HEK293 (cell line): ENCODE data around the gene USP5.
A peak's percentile ranks its signal among the peaks of the same experiment; 100 is the strongest.

Experiments used
- KLF10 ChIP-seq: fragments of 450-650 bp; IDR thresholded peaks from 2 replicates; pipeline ENCODE4 v1.5.1; 2018; ENCODE audit warnings: missing biosample characterization, mild to moderate bottlenecking, missing genetic modification characterization
- PRDM1 ChIP-seq: fragments of 450-650 bp; formaldehyde crosslinking; IDR thresholded peaks from 2 replicates; pipeline ENCODE4; 2016; ENCODE audit warnings: missing biosample characterization, missing genetic modification characterization
- RBAK ChIP-seq: fragments of 450-650 bp; formaldehyde crosslinking; IDR thresholded peaks from 2 replicates; pipeline ENCODE4 v1.5.1; 2016; ENCODE audit warnings: missing biosample characterization, missing genetic modification characterization
- SCRT2 ChIP-seq: fragments of 450-650 bp; formaldehyde crosslinking; IDR thresholded peaks from 2 replicates; pipeline ENCODE4 v1.5.1; 2016; ENCODE audit warnings: missing biosample characterization, missing genetic modification characterization
- TCF7L2 ChIP-seq: IDR thresholded peaks from 2 replicates; pipeline ENCODE4 v1.6.1; 2011; ENCODE audit warnings: low read depth, mild to moderate bottlenecking, inconsistent platforms, low read length, moderate library complexity, borderline replicate concordance
- YY1 ChIP-seq: fragments of 450-650 bp; formaldehyde crosslinking; IDR thresholded peaks from 2 replicates; pipeline ENCODE4 v1.5.1; 2018; ENCODE audit warnings: missing biosample characterization, missing genetic modification characterization
- ZBTB20 ChIP-seq: fragments of 450-650 bp; formaldehyde crosslinking; IDR thresholded peaks from 2 replicates; pipeline ENCODE4 v1.5.1; 2016; ENCODE audit warnings: missing biosample characterization, missing genetic modification characterization
- ZBTB21 ChIP-seq: fragments of 450-650 bp; formaldehyde crosslinking; IDR thresholded peaks from 2 replicates; pipeline ENCODE4 v1.5.1; 2017; ENCODE audit warnings: missing biosample characterization, missing genetic modification characterization
- ZFP69B ChIP-seq: fragments of 450-650 bp; formaldehyde crosslinking; IDR thresholded peaks from 2 replicates; pipeline ENCODE4 v1.5.1; 2016; ENCODE audit warnings: missing biosample characterization, missing genetic modification characterization
- ZNF133 ChIP-seq: fragments of 450-650 bp; formaldehyde crosslinking; IDR thresholded peaks from 2 replicates; pipeline ENCODE4 v1.5.1; 2016; ENCODE audit warnings: missing biosample characterization, missing genetic modification characterization
- ZNF221 ChIP-seq: fragments of 450-650 bp; formaldehyde crosslinking; IDR thresholded peaks from 2 replicates; pipeline ENCODE4 v1.5.1; 2017; ENCODE audit warnings: missing biosample characterization, missing genetic modification characterization, borderline replicate concordance
- ZNF350 ChIP-seq: fragments of 450-650 bp; formaldehyde crosslinking; IDR thresholded peaks from 2 replicates; pipeline ENCODE4 v1.5.0; 2017; ENCODE audit warnings: missing biosample characterization, mild to moderate bottlenecking, missing genetic modification characterization
- ZNF391 ChIP-seq: fragments of 450-650 bp; formaldehyde crosslinking; IDR thresholded peaks from 2 replicates; pipeline ENCODE4 v1.5.1; 2016; ENCODE audit warnings: low read depth, missing biosample characterization, missing genetic modification characterization, borderline replicate concordance
- ZNF426 ChIP-seq: fragments of 450-650 bp; formaldehyde crosslinking; IDR thresholded peaks from 2 replicates; pipeline ENCODE4 v1.5.1; 2017; ENCODE audit warnings: missing biosample characterization, missing genetic modification characterization, mild to moderate bottlenecking, inconsistent platforms, moderate library complexity
- ZNF558 ChIP-seq: fragments of 450-650 bp; formaldehyde crosslinking; IDR thresholded peaks from 2 replicates; pipeline ENCODE4 v1.5.1; 2016; ENCODE audit warnings: missing biosample characterization, missing genetic modification characterization
- ZNF626 ChIP-seq: fragments of 450-650 bp; sonication (Bioruptor Pico); formaldehyde crosslinking; IDR thresholded peaks from 2 replicates; pipeline ENCODE4 v1.5.1; 2018; ENCODE audit warnings: missing biosample characterization, missing genetic modification characterization, inconsistent platforms
- ZNF660 ChIP-seq: fragments of 450-650 bp; IDR thresholded peaks from 2 replicates; pipeline ENCODE4 v1.5.1; 2018; ENCODE audit warnings: missing biosample characterization, mild to moderate bottlenecking, missing genetic modification characterization
- ZNF785 ChIP-seq: fragments of 450-650 bp; formaldehyde crosslinking; IDR thresholded peaks from 2 replicates; pipeline ENCODE4 v1.5.1; 2016; ENCODE audit warnings: missing biosample characterization, missing genetic modification characterization
- TF ChIP-seq, protein P1 (sequence below): fragments of 450-650 bp; formaldehyde crosslinking; IDR thresholded peaks from 2 replicates; pipeline ENCODE4 v1.5.1; 2016; ENCODE audit warnings: missing biosample characterization, missing genetic modification characterization
- TF ChIP-seq, protein P2 (sequence below): fragments of 450-650 bp; formaldehyde crosslinking; IDR thresholded peaks from 2 replicates; pipeline ENCODE4 v1.5.1; 2016; ENCODE audit warnings: missing biosample characterization, missing genetic modification characterization, borderline replicate concordance
- TF ChIP-seq, protein P3 (sequence below): fragments of 450-650 bp; formaldehyde crosslinking; IDR thresholded peaks from 2 replicates; pipeline ENCODE4 v1.5.1; 2016; ENCODE audit warnings: missing biosample characterization, missing genetic modification characterization, borderline replicate concordance
- TF ChIP-seq, protein P4 (sequence below): fragments of 450-650 bp; formaldehyde crosslinking; IDR thresholded peaks from 2 replicates; pipeline ENCODE4 v1.5.1; 2016; ENCODE audit warnings: missing biosample characterization, missing genetic modification characterization
- TF ChIP-seq, protein P5 (sequence below): fragments of 450-650 bp; formaldehyde crosslinking; IDR thresholded peaks from 2 replicates; pipeline ENCODE4; 2016; ENCODE audit warnings: missing biosample characterization, missing genetic modification characterization

Gene USP5

DNA sequence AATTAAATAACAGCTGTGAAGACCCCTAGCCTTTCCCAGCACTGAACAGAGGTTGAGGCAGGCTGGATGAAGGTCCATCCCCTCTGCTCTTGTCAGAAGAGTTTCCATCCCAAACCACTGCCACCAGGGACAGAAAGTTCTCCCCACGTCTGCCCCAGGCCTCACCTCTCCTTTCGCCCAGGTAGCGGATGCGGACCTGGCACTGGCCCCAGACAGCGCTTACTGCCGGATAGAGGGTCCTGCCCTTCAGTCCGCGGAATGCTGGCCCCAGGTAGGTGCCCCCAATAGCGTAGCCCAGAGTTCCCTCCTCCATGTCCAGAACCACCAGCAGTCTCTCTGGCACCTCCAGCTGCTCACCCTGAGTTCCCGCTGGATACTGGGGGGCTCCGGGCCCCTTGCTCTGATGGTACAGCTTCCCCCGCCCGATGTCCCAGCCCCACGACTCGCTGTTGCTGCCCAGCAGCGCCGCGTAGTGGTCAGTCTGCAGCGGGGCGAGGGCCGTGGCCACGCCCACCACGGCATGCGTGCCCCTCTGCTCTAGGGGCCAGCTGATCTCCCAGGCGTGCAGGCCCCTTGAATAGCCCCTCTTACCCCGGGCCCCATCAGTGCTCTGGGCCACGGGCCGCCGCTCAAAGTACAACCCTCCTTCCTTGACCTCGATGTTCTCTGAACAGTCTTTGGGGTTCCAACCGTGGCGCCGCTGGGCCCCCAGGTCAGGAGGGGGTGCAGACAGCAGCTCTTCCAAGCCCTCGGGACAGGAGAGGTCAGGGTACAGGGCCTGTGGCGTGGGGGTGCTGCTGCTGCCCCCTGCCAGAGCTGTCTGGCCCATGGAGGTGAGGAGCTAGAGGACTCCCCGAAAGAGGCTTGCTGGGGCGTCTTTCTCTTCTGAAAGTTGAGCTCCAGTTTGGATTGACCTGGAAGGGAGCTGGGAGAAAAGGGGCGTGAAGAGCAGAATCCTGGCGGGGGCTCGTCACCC lies 20.4 kb downstream of the USP5 start (continued):
- TF ChIP-seq, protein P1, sequence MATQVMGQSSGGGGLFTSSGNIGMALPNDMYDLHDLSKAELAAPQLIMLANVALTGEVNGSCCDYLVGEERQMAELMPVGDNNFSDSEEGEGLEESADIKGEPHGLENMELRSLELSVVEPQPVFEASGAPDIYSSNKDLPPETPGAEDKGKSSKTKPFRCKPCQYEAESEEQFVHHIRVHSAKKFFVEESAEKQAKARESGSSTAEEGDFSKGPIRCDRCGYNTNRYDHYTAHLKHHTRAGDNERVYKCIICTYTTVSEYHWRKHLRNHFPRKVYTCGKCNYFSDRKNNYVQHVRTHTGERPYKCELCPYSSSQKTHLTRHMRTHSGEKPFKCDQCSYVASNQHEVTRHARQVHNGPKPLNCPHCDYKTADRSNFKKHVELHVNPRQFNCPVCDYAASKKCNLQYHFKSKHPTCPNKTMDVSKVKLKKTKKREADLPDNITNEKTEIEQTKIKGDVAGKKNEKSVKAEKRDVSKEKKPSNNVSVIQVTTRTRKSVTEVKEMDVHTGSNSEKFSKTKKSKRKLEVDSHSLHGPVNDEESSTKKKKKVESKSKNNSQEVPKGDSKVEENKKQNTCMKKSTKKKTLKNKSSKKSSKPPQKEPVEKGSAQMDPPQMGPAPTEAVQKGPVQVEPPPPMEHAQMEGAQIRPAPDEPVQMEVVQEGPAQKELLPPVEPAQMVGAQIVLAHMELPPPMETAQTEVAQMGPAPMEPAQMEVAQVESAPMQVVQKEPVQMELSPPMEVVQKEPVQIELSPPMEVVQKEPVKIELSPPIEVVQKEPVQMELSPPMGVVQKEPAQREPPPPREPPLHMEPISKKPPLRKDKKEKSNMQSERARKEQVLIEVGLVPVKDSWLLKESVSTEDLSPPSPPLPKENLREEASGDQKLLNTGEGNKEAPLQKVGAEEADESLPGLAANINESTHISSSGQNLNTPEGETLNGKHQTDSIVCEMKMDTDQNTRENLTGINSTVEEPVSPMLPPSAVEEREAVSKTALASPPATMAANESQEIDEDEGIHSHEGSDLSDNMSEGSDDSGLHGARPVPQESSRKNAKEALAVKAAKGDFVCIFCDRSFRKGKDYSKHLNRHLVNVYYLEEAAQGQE (tag by site-specific recombination) = no peak
- TF ChIP-seq, protein P2, sequence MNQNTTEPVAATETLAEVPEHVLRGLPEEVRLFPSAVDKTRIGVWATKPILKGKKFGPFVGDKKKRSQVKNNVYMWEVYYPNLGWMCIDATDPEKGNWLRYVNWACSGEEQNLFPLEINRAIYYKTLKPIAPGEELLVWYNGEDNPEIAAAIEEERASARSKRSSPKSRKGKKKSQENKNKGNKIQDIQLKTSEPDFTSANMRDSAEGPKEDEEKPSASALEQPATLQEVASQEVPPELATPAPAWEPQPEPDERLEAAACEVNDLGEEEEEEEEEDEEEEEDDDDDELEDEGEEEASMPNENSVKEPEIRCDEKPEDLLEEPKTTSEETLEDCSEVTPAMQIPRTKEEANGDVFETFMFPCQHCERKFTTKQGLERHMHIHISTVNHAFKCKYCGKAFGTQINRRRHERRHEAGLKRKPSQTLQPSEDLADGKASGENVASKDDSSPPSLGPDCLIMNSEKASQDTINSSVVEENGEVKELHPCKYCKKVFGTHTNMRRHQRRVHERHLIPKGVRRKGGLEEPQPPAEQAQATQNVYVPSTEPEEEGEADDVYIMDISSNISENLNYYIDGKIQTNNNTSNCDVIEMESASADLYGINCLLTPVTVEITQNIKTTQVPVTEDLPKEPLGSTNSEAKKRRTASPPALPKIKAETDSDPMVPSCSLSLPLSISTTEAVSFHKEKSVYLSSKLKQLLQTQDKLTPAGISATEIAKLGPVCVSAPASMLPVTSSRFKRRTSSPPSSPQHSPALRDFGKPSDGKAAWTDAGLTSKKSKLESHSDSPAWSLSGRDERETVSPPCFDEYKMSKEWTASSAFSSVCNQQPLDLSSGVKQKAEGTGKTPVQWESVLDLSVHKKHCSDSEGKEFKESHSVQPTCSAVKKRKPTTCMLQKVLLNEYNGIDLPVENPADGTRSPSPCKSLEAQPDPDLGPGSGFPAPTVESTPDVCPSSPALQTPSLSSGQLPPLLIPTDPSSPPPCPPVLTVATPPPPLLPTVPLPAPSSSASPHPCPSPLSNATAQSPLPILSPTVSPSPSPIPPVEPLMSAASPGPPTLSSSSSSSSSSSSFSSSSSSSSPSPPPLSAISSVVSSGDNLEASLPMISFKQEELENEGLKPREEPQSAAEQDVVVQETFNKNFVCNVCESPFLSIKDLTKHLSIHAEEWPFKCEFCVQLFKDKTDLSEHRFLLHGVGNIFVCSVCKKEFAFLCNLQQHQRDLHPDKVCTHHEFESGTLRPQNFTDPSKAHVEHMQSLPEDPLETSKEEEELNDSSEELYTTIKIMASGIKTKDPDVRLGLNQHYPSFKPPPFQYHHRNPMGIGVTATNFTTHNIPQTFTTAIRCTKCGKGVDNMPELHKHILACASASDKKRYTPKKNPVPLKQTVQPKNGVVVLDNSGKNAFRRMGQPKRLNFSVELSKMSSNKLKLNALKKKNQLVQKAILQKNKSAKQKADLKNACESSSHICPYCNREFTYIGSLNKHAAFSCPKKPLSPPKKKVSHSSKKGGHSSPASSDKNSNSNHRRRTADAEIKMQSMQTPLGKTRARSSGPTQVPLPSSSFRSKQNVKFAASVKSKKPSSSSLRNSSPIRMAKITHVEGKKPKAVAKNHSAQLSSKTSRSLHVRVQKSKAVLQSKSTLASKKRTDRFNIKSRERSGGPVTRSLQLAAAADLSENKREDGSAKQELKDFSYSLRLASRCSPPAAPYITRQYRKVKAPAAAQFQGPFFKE = no peak
- TF ChIP-seq PRDM1 (tag by site-specific recombination) (peak; percentile 92), ZNF391 (peak; percentile 56; the same call in 1 of the 2 replicates), YY1 (no peak), ZNF660 (peak; percentile 76; the same call in 1 of the 2 replicates), ZNF558 (no peak), TCF7L2 (no peak), ZNF426 (tag by site-specific recombination) (no peak), ZBTB21 (tag by site-specific recombination) (no peak), KLF10 (tag by site-specific recombination) (peak; percentile 62; the same call in 1 of the 2 replicates), RBAK (tag by site-specific recombination) (no peak), ZNF626 (tag by site-specific recombination) (no peak), ZBTB20 (tag by site-specific recombination) (no peak), ZFP69B (tag by site-specific recombination) (peak; percentile 47; the same call in 1 of the 2 replicates), SCRT2 (no peak), ZNF350 (tag by site-specific recombination) (no peak), ZNF785 (tag by site-specific recombination) (no peak), ZNF221 (tag by site-specific recombination) (no peak), ZNF133 (tag by site-specific recombination) (no peak)
- TF ChIP-seq, protein P3, sequence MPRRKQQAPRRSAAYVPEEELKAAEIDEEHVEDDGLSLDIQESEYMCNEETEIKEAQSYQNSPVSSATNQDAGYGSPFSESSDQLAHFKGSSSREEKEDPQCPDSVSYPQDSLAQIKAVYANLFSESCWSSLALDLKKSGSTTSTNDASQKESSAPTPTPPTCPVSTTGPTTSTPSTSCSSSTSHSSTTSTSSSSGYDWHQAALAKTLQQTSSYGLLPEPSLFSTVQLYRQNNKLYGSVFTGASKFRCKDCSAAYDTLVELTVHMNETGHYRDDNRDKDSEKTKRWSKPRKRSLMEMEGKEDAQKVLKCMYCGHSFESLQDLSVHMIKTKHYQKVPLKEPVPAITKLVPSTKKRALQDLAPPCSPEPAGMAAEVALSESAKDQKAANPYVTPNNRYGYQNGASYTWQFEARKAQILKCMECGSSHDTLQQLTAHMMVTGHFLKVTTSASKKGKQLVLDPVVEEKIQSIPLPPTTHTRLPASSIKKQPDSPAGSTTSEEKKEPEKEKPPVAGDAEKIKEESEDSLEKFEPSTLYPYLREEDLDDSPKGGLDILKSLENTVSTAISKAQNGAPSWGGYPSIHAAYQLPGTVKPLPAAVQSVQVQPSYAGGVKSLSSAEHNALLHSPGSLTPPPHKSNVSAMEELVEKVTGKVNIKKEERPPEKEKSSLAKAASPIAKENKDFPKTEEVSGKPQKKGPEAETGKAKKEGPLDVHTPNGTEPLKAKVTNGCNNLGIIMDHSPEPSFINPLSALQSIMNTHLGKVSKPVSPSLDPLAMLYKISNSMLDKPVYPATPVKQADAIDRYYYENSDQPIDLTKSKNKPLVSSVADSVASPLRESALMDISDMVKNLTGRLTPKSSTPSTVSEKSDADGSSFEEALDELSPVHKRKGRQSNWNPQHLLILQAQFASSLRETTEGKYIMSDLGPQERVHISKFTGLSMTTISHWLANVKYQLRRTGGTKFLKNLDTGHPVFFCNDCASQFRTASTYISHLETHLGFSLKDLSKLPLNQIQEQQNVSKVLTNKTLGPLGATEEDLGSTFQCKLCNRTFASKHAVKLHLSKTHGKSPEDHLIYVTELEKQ (tag by site-specific recombination) = no peak
- TF ChIP-seq, protein P4, sequence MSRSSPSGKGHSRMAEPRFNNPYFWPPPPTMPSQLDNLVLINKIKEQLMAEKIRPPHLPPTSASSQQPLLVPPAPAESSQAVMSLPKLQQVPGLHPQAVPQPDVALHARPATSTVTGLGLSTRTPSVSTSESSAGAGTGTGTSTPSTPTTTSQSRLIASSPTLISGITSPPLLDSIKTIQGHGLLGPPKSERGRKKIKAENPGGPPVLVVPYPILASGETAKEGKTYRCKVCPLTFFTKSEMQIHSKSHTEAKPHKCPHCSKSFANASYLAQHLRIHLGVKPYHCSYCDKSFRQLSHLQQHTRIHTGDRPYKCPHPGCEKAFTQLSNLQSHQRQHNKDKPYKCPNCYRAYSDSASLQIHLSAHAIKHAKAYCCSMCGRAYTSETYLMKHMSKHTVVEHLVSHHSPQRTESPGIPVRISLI (tag by site-specific recombination) = no peak
- TF ChIP-seq, protein P5, sequence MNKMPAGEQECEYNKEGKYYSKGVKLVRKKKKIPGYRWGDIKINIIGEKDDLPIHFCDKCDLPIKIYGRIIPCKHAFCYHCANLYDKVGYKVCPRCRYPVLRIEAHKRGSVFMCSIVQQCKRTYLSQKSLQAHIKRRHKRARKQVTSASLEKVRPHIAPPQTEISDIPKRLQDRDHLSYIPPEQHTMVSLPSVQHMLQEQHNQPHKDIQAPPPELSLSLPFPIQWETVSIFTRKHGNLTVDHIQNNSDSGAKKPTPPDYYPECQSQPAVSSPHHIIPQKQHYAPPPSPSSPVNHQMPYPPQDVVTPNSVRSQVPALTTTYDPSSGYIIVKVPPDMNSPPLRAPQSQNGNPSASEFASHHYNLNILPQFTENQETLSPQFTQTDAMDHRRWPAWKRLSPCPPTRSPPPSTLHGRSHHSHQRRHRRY (tag by site-specific recombination) = no peak
